GM06990 (cell line): ENCODE measurements around the gene PAX2.

Experiments used
- DNase-seq: peaks from one replicate; pipeline ENCODE4 v3.0.0-alpha.2; 2011; ENCODE audit not compliant: insufficient read length; ENCODE audit errors: extremely low read depth
- H3K27me3 ChIP-seq: replicated peaks from 2 replicates; pipeline ENCODE4 v1.6.0; 2011; ENCODE audit warnings: low read length; ENCODE audit not compliant: control insufficient read depth, insufficient read depth
- H3K36me3 ChIP-seq: 2 replicates; pipeline ENCODE4 v1.5.1; 2011; ENCODE audit warnings: low read length; ENCODE audit not compliant: control insufficient read depth, insufficient read depth
- H3K4me3 ChIP-seq: replicated peaks from 2 replicates; pipeline ENCODE4 v1.5.1; 2011; ENCODE audit warnings: low read depth, mild to moderate bottlenecking, control low read depth, low read length
- CTCF ChIP-seq: IDR thresholded peaks from 2 replicates; pipeline ENCODE4 v1.5.1; 2011; ENCODE audit warnings: low read length, control low read depth, mild to moderate bottlenecking, inconsistent platforms; ENCODE audit not compliant: insufficient read depth, poor library complexity, severe bottlenecking

Gene PAX2

GRCh38 chr10:100811752-100812750 lies 66.7 kb downstream of the PAX2 start:
- Histone ChIP-seq H3K36me3 (no peaks in the 10 kb centered on the region), H3K4me3 (no peak overlapping the region), H3K27me3 (peaks cover 3% of the 10 kb centered on the region)
- no peak for TF ChIP-seq CTCF
- DNase-seq: no peak

- no peak for DNase-seq
- Histone ChIP-seq H3K36me3 (no peaks in the 10 kb centered on the region), H3K27me3 (peaks cover 3% of the 10 kb centered on the region), H3K4me3 (no peak overlapping the region)
- TF ChIP-seq CTCF: no peak
Measured at GRCh38 chr10:100812978-100813377, 67.6 kb downstream of the PAX2 start.

- Histone ChIP-seq H3K27me3 (peaks cover 3% of the 10 kb centered on the region), H3K36me3 (no peaks in the 10 kb centered on the region), H3K4me3 (no peak overlapping the region)
- TF ChIP-seq CTCF: no peak
- DNase-seq: no peak
Measured at GRCh38 chr10:100814751-100815474, 69.5 kb downstream of the PAX2 start.

DNA sequence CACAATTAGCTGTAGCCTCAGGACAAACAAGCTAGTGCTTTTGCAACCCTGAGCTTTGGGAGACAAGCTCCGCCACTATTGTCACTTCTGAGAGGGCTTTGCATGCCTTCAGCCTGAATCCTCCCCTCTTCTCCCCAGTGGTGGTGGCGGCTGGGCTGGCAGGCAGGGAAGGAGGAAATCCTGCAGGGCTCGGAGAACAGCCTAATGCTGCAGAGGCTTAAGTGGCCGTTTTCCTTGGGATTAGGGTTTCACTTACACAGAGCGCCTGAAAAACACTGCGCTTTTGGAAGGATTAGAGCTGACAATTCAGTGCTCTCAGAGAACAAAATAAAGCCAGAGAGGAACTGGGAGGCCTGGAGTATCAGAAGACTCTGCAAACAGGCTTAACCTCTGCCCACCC lies 71.3 kb downstream of the PAX2 start:
- no peak for TF ChIP-seq CTCF
- Histone ChIP-seq H3K36me3 (no peaks in the 10 kb centered on the region), H3K27me3 (peaks cover 3% of the 10 kb centered on the region), H3K4me3 (no peak overlapping the region)
- no peak for DNase-seq

GRCh38 chr10:100817268-100817839 lies 72.0 kb downstream of the PAX2 start:
- H3K36me3 ChIP-seq: no peaks in the 10 kb centered on the region
- H3K4me3 ChIP-seq: no peak overlapping the region
- TF ChIP-seq CTCF: peak; percentile 13
- no peak for DNase-seq
- peaks cover 2% of the 10 kb centered on the region for H3K27me3 ChIP-seq
